Dermis microvascular lymphatic vessel endothelial cell (primary cell): ENCODE measurements around the gene EDEM1. TPM values are rescaled to one million over a fixed set of nuclear protein-coding genes. Genes with fewer than 3 reads are reported as not detected.
"Not testable (repeated sequence)": the region's sequence is repeated elsewhere in the genome, so short reads cannot be mapped to it uniquely, and the experiment has no call there.

ENCODE experiments used
- DNase-seq, 2 donors: peaks; one replicate each; pipeline versions ENCODE4 v3.0.0 to v3.0.0-alpha.2; 2010; ENCODE audit warnings: low read depth in 2 of 2
- total RNA-seq: library from RNA; depleted of rRNA; stranded (reverse); fragments of >200 nt; gene quantifications from 2 replicates; pipeline ENCODE4 v1.2.1, GENCODE V29; 2014

The EDEM1 gene
- 14.5 and 20.4 TPM in 2 replicates for total RNA-seq

DNA sequence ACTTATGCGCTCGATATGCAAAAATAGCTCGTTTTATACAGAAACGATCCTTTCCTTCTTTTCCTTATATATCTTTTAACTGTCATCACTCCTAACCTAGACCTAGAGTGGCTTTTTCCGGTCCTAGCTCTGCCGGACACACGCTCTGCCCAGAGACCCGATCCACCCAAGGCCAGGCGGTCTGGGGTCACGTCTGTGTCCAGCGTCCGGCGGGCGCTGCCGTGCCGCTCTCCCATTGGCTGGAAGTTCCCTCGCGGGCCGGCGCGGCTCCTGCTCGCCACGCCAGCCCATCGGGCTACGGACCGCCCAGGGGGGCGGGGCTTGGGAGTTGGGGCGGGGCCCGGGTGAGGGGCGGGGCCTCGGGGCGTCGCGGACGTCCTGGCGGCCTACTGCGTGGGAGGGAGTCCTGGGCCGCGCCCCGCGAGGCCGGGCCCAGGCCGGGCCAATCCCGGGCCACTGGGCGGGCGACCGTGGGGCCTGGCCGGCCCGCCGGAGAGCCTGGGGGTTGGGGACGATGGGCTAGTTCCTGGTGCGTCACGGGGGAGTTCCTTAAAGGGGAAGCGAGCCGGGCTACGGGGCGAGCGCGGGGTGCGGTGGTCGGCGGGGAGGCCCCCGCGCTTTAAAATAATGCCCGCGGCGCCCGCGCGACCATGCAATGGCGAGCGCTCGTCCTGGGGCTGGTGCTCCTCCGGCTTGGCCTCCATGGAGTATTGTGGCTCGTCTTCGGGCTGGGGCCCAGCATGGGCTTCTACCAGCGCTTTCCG is at the start of gene EDEM1:
EDEM1 (plus strand) TSS at position 552 of the 764 bp plus-strand sequence; CDS start at position 651, 99 bp downstream.
- DNase-seq, result peak; percentile 88 to 98

- no peak for DNase-seq
These were observed 49.1 kb upstream of the EDEM1 start for GRCh38 chr3:5138214-5138981.

- no peak for DNase-seq
These were observed 47.3 kb upstream of the EDEM1 start for GRCh38 chr3:5140230-5140621.

DNA sequence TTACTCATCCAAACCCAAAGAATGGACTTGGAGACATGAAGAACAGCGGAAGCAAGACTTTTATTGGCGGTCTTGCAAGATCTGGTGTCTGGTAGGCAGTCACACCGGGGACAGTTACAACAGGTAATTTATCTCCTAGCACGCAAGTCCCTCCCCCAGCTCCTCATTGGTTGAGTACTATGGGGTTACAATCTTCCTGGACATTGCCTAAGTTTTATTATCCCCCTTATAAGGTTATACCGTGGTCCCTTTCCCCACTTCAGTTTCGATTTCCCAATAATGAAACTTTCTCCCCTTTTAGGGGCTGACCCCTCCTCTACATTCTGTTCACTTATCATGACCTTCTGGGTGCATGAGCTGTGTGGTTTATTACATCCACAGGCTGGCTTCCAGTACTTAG is 46.7 kb upstream of the EDEM1 start:
- DNase-seq, result no peak

- no peak for DNase-seq
These were observed 45.7 kb upstream of the EDEM1 start for GRCh38 chr3:5141760-5142159.

- DNase-seq, result no peak
These were observed 44.0 kb upstream of the EDEM1 start for GRCh38 chr3:5143464-5143863.

DNA sequence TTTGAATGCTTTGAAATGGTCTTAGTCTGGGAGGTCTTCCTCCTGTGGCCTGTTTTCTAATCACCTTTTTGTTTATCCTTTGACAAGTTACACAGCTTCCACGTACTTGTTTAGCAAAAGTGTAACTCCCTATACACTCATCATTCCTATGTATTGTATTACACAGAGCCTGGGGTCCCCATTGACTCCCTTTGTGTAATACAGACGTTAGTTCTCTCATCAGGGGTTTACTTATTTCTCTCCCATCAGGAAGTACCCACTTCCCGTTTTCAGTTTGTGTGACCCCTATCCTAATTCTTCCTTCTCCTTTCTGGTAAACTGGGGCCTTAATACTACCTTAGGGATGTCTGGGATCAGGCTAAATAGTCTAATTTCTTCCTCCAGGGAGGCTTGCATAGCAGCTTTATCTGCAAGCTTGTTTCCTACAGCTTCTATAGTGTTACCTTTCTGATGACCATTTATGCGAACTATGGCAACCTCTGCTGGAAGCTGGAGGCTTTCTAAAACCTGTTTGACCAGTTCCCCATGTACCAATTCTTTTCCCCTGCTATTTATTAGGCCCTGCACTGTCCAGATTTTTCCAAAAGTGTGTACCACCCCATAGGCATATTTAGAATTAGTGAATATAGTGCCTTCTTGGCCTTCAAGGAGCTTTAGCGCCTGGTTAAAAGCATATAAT is 43.1 kb upstream of the EDEM1 start:
- DNase-seq, result no peak

DNA sequence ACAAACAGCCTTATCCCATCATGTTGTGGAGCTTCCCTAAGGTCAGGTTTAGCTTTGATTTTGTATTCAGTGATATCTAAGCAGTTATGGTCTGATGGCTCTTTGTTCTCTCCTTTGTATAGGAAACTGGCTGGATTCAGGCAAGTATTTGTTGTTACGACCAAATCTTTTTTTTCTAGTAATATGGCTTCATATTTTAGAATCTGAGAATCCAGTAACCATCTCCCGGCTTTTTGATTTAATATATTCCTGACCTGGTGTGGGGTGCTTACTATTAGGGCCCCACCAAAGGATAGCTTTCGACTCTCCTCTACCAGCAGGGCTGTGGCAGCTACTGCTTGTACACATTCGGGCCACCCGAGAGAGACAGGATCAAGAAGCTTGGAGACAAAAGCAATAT is 42.4 kb upstream of the EDEM1 start:
- DNase-seq, result no peak

GRCh38 chr3:5147152-5147551 is 40.4 kb upstream of the EDEM1 start:
- DNase-seq, result not testable (repeated sequence)

GRCh38 chr3:5149306-5149880 is 38.1 kb upstream of the EDEM1 start:
- no peak for DNase-seq

DNA sequence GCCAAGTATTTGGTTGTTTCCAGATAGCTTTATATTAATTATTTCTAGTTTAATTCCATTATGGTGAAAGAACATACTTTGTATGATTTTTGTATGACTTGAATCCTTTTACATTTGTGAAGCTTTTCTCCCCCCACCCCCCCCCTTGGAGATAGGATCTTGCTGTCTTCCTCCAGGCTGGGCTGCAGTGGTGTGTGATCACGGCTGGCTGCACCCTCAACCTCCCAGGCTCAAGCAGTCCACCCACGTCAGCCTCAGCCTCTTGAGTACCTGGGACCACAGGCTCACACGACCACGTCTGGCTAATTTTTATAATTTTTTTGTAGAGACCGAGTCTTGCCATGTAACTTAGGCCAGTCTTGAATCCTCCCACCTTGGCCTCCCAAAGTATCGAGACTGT is 35.9 kb upstream of the EDEM1 start:
- DNase-seq, result no peak

GRCh38 chr3:5153074-5153473 is 34.4 kb upstream of the EDEM1 start:
- DNase-seq, result no peak

- no peak for DNase-seq
These were observed 32.3 kb upstream of the EDEM1 start for GRCh38 chr3:5155241-5155640.

DNA sequence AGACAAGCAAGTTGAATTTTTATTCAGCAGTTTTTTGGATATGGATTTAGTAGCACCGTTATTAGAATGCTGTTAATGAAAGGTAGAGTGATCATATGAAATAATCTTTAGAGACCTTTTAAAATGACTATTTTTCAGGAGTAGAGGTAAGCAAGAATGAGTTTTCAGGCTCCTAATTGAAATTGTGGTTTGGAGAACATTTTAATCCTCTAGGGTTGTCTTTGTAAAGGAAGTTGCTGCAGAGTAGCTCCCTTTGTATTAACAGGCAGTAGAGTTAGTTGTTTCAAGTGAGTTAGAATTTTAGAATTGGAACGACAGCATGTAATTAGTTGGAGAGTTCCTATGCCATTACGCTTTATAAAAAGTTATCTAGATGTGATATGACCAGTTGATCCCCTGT is 27.2 kb upstream of the EDEM1 start:
- no peak for DNase-seq

GRCh38 chr3:5160940-5161858 is 26.3 kb upstream of the EDEM1 start:
- no peak for DNase-seq

DNA sequence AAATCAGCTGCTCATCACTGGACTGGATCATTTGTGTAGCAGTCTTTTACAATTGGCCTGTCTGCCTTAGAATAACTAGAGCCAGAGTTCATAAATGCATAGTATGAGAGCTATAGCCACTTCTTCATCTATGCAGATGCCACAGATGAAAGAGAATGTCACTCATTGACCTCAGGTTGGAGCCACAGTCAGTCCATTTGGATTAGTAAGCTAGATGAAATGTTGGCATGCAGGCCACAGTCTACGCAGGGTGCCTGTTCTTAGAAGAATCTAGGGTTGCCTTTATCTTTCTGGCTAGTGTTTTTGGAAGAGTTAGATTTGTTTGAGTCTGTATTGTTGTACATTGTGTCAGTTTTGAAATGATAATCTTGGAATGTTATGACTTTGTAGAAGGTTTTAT is 25.4 kb upstream of the EDEM1 start:
- no peak for DNase-seq

GRCh38 chr3:5165698-5166097 is 21.8 kb upstream of the EDEM1 start:
- DNase-seq, result no peak

- no peak for DNase-seq
These were observed 20.7 kb upstream of the EDEM1 start for GRCh38 chr3:5166846-5167245.

- no peak for DNase-seq
These were observed 19.4 kb upstream of the EDEM1 start for GRCh38 chr3:5168110-5168509.

DNA sequence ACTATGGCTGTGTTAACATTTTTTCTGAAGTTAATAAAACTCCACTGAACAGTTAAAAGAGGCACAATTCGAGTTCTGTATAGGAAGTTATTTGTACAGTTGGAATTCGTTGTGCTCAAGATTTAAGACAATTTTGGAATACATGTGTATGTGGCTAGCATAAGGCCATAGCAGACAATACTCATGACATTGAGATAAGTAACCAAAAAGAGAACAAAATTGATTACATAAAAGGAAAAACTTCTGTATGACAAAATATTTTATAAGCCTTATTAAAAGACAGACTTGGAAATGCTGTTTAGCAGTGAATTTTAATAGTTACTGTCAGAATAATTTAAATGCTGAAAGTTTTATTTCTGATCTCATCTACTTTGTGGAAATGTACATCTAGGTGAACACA is 17.7 kb upstream of the EDEM1 start:
- DNase-seq, result no peak

DNA sequence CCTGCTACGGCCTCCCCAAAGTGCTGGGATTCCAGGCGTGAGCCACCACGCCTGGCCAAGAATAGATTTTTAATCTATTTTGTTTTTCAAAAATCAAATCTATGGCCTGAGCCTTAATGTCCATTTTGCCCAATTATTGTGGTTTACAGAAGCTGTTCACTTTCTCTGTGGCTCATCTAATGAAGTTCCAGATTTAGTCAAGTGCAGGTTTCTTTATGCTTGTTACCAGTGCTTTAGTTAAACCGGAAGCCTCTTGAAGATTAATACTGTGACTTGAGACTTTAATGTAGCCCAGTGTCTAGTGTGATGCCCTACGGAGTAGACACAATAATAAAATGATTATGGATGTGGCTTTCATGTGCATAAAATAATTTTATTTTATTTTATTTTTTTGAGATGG is 16.5 kb upstream of the EDEM1 start:
- DNase-seq, result no peak
